HG03354 (cell line): ENCODE measurements around the gene DCP1A.
"Not testable (repeated sequence)": the region's sequence is repeated elsewhere in the genome, so short reads cannot be mapped to it uniquely, and the experiment has no call there.

ENCODE experiments used
- ATAC-seq: cut with Tn5 transposase; IDR thresholded peaks from one replicate; pipeline ENCODE4 v1.9.1; 2021; ENCODE audit warnings: mild to moderate bottlenecking; ENCODE audit not compliant: unreplicated experiment, poor library complexity, severe bottlenecking

Gene DCP1A

DNA sequence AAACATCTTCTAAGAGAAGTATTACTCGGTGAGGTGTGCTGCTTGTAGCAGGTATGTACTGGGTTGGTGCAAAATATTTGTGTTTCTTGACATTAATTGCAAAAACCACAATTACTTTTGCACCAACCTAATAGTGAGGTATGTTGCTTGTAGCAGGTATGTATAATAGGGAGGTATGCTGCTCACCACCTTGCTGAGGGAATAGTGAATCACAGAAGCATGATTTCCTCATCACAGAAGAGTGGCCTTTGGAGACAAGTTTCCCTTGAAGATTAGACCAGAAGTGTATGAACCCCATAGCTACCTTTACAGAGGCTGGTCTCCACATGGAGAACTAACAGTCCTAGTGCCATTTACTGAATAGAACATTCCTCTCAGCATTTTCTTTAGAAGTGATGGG is 15.5 kb downstream of the DCP1A start:
- ATAC-seq = no peak

- ATAC-seq = no peak
Observed at GRCh38 chr3:53329897-53330296, 17.4 kb downstream of the DCP1A start.

GRCh38 chr3:53328746-53329145 is 18.6 kb downstream of the DCP1A start:
- no peak for ATAC-seq

- not testable (repeated sequence) for ATAC-seq
Observed at GRCh38 chr3:53327986-53328385, 19.4 kb downstream of the DCP1A start.

DNA sequence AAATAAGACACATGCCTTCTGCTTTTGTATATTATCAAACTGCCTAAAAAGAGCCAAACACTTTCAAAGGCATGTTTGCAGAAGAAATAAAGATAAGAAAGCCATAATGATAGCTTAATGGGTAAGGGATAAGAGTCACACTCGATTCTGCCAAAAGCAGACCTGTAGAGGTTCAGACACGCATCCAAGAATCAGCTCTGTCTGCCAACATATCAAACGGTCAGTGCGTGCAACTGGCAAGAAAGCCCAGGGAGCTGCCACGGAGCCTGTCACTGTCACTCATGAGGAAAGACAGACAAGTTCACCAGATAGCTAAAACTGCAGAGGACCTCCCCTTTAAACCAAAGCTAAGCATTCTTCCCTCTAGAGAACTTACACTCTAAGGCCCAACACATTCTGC is 23.2 kb downstream of the DCP1A start:
- no peak for ATAC-seq

GRCh38 chr3:53320697-53321096 is 26.6 kb downstream of the DCP1A start:
- no peak for ATAC-seq

- no peak for ATAC-seq
Observed at GRCh38 chr3:53318522-53318921, 28.8 kb downstream of the DCP1A start.

DNA sequence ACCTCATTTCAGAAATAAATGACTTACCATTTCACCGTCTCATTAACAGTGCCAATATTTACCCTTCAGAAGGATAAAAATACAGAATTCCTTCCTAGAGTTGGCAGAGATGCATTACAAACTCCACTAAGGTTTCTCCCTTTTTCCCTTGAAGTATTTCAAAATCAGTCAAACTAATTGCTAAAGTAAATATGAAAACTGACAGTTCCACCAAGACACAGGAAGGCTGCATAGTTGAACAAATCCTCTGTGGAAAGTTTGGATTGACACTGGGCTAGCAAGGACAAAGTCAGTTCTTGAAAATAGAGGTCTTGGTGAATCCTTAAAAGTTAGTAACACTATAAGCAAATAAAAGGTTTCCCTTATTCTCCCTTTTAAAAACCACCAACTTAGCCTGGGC is 34.5 kb downstream of the DCP1A start:
- ATAC-seq = no peak

- ATAC-seq = no peak
Observed at GRCh38 chr3:53311882-53312281, 35.5 kb downstream of the DCP1A start.

- ATAC-seq = no peak
Observed at GRCh38 chr3:53303957-53304356, 43.4 kb downstream of the DCP1A start.

DNA sequence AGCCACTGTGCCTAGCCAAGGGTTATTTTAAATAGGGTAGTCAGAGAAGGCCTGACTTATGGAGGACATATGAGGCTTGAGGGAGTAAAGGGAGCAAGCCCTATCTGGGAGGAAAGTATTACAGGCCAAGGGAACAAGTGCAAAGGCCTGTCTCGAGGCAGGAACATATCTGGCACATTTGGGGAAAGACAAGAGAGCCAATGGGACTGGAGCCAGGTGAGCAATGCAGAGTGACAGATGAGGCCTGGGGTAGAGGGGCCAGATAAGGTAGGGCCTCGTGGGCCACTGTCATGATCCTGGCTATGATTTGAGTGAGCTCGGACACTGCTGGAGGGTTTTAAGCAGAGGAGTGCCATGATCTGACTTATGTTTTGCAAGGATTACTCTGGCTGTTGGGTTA is 43.8 kb downstream of the DCP1A start:
- ATAC-seq = no peak

- no peak for ATAC-seq
Observed at GRCh38 chr3:53300826-53301225, 46.5 kb downstream of the DCP1A start.

GRCh38 chr3:53299611-53300023 is 47.7 kb downstream of the DCP1A start:
- not testable (repeated sequence) for ATAC-seq

DNA sequence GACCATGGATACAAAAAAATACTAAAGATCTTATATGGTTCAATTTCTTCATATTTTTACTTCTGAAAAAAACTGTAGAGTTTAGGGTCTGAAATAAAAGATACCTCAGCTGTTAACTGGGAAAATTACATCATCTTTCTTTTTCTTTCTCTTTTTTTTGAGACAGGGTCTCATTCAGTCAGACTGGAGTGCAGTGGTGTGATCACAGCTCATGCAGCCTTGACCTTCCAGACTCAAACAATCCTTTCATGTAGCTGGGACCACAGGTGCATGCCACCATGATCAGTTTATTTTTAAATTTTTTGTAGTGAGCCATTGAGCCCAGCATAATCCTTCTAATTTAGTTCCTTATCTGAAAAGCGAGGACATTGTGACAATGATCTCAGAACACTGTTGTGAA is 51.9 kb downstream of the DCP1A start:
- no peak for ATAC-seq

DNA sequence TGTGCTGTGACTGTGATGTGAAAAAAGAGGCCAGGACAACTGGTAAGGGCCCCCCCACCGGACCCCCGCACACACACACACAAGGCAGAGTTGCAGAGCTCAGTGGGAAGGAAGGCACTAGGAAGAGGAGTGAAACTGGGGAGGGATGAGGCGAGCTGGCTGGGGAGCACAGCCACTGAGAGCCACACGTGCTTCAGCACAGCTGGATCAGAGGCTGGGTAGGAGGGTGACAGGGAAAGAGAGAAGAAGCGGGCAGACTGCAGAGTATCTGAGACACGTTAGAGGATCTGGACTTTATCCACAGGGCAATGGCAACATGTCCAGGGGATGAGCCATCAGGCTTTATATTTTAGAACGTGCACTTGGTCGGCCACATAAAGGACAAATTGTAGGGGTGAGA is 53.5 kb downstream of the DCP1A start:
- ATAC-seq = no peak

GRCh38 chr3:53288214-53288613 is 59.1 kb downstream of the DCP1A start:
- ATAC-seq = no peak

DNA sequence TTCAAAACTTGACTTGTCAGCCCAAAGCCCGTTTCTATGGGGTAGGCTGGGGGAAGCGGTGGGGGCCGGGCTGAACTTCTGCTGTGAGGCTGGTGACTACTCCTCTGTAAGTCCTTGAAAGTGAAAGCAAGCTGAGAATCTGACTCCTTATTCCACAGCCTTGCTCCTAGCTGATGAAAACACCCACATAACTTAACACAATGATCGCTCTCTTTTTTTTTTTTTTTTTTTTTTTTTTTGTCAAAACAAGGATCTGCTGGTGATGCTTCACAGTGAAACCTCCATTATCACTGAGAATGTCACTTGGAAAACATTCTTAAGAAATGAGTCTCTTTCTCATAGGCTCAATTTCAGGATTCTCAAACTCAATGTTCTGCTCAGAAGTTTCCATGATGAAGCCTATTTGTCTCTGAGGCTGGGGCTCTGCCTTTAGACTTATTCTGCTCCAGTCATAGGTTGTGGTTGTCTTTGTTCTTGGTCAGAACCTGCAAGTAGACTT is 60.2 kb downstream of the DCP1A start:
- ATAC-seq = no peak

GRCh38 chr3:53286727-53287126 is 60.6 kb downstream of the DCP1A start:
- ATAC-seq = no peak

- no peak for ATAC-seq
Observed at GRCh38 chr3:53282581-53282980, 64.8 kb downstream of the DCP1A start.

GRCh38 chr3:53278667-53279066 is 68.7 kb downstream of the DCP1A start:
- no peak for ATAC-seq

GRCh38 chr3:53274938-53275605 is 72.3 kb downstream of the DCP1A start:
- ATAC-seq = no peak

DNA sequence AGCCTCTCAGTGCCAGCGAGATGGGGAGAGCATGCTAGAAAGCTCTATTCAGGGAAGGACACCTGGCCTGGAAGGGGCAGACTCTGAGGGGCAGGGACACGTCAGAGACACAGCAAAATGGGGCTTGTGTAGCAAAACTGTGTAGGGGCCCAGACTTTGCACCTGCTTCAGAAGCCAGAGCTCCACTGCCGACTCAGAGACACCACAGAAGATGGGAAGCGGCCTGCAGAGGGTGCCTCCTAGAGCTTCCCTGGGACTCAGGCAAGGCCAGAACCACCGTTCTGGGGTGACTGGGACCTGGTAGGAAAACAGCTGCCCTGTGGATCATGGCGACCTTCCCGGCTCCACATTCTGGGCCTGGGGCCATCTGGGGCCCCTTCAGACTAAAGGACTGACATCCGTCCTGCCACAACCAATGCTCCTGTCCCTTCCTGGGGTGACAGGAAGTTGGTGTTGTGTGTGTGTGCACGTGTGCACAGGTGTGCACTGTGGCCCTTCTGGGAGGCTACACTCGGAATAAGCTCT is 74.1 kb downstream of the DCP1A start:
- ATAC-seq = no peak
